Kidney (tissue), 14 donors: ENCODE measurements around the gene OSBPL9. TPM values are rescaled to one million over a fixed set of nuclear protein-coding genes. Genes with fewer than 3 reads are reported as not detected.

Source experiments
- DNase-seq, 5 donors: peaks; one replicate each; pipeline ENCODE4 v3.0.0-alpha.2; 2013 to 2020
- FAIRE-seq: peaks from 2 replicates; lab custom pipeline; 2012; peaks lifted over from hg19 to GRCh38; lab: Jason Lieb, UNC
- H3K27ac ChIP-seq, 2 donors: one replicate each; pipeline ENCODE4 v1.7.0; 2013; ENCODE audit warnings: low read depth in 2 of 2, low read length in 2 of 2, inconsistent platforms in 1 of 2
- H3K27me3 ChIP-seq: one replicate; pipeline ENCODE4 v1.7.1; 2013; ENCODE audit warnings: low read length, inconsistent platforms; ENCODE audit not compliant: control insufficient read depth, insufficient read depth
- H3K36me3 ChIP-seq, 3 donors: one replicate each; pipeline versions ENCODE4 v1.7.0 to v1.7.1; 2013; ENCODE audit warnings: low read length in 3 of 3, control low read depth in 1 of 3, inconsistent platforms in 1 of 3; ENCODE audit not compliant: insufficient read depth in 3 of 3, control insufficient read depth in 2 of 3
- H3K4me1 ChIP-seq, 3 donors: one replicate each; pipeline versions ENCODE4 v1.7.0 to v1.7.1; 2013; ENCODE audit warnings: low read length in 3 of 3, inconsistent platforms in 1 of 3, low read depth in 1 of 3; ENCODE audit not compliant: control insufficient read depth in 2 of 3, insufficient read depth in 2 of 3
- H3K4me3 ChIP-seq, 3 donors: one replicate each; pipeline versions ENCODE4 v1.7.0 to v1.8.1; 2013; ENCODE audit warnings: low read length in 3 of 3, control low read depth in 1 of 3, inconsistent platforms in 1 of 3
- H3K9ac ChIP-seq, 3 donors: one replicate each; pipeline versions ENCODE4 v1.7.0 to v1.7.1; 2013; ENCODE audit warnings: low read length in 3 of 3, control low read depth in 1 of 3, inconsistent platforms in 1 of 3
- H3K9me3 ChIP-seq, 3 donors: one replicate each; pipeline versions ENCODE4 v1.7.0 to v1.7.1; 2013; ENCODE audit warnings: low read length in 3 of 3, control low read depth in 1 of 3, inconsistent platforms in 1 of 3; ENCODE audit not compliant: control insufficient read depth in 2 of 3, insufficient read depth in 1 of 3
- CTCF ChIP-seq: IDR thresholded peaks from 3 replicates; pipeline ENCODE4 v1.5.1; 2012; ENCODE audit warnings: mild to moderate bottlenecking, moderate library complexity, borderline replicate concordance; ENCODE audit not compliant: insufficient read depth; ENCODE audit errors: extremely low read depth
- intact Hi-C: fragments of 100-400 bp; cut with DNase I; formaldehyde crosslinking; loops from one replicate; pipeline ENCODE4 v1.11.1; 2022
- polyA plus RNA-seq: library from polyadenylated mRNA; stranded (reverse); fragments of 350-450 nt; fragmentation: Illumina TruSeq; extraction: RNeasy Lipid Tissue Mini Kit (QIAGEN cat#74804); gene quantifications from one replicate; pipeline ENCODE4 v1.2.3, GENCODE V29; 2014; ENCODE audit warnings: low read depth, low replicate concordance; ENCODE audit not compliant: insufficient read depth
- total RNA-seq: library from RNA; stranded (reverse); fragmentation: NEBNext Ultra II Directional; extraction: Animal tissue kit (Norgen Biotek cat#: 25700); gene quantifications from one replicate; pipeline ENCODE4 v1.2.1, GENCODE V29; 2021
- donor health status: control.
- donor health status: control.
- donor health status: control.
- donor health status: control.
- donor health status: control.
- donor health status: DM: yes; HTN: yes; CAD: no.
- donor health status: Normal renal cell carcinoma (clear cell type).

OSBPL9 gene
- total and polyA plus RNA-seq, 2 donors from 2014 or later, result 73.2 to 76.6 TPM

- DNase-seq, result no peak
- Histone ChIP-seq H3K9ac (no peak overlapping the region), H3K9me3 (no peaks in the 10 kb centered on the region), H3K4me1 (peaks cover 0 to 25% (median 15%) of the 10 kb centered on the region in 3 donors), H3K27me3 (no peaks in the 10 kb centered on the region), H3K4me3 (no peak overlapping the region), H3K27ac (no peak overlapping the region), H3K36me3 (no peaks in the 10 kb centered on the region)
- intact Hi-C loops, result no loop called here
- no peak for TF ChIP-seq CTCF
- no peak for FAIRE-seq
Observed at GRCh38 chr1:51663721-51664120, 46.8 kb downstream of the OSBPL9 start.

- no peaks in the 10 kb centered on the region for H3K36me3 ChIP-seq
- peaks cover 0 to 32% (median 20%) of the 10 kb centered on the region in 3 donors for H3K4me1 ChIP-seq
- no peak for TF ChIP-seq CTCF
- DNase-seq (no peak), FAIRE-seq (no peak)
- no peaks in the 10 kb centered on the region for H3K9me3 ChIP-seq
- no peak overlapping the region for H3K9ac ChIP-seq
- intact Hi-C loops, result no loop called here
- H3K27ac ChIP-seq, result no peak overlapping the region
- H3K27me3 ChIP-seq, result no peaks in the 10 kb centered on the region
- H3K4me3 ChIP-seq, result no peak overlapping the region
Observed at GRCh38 chr1:51664421-51665240, 47.7 kb downstream of the OSBPL9 start.

- H3K4me3 ChIP-seq, result no peak overlapping the region
- no peaks in the 10 kb centered on the region for H3K9me3 ChIP-seq
- DNase-seq (no peak), FAIRE-seq (no peak)
- no peak overlapping the region for H3K27ac ChIP-seq
- no peak overlapping the region for H3K9ac ChIP-seq
- no peak for TF ChIP-seq CTCF
- H3K27me3 ChIP-seq, result no peaks in the 10 kb centered on the region
- no peaks in the 10 kb centered on the region for H3K36me3 ChIP-seq
- peaks cover 0 to 22% (median 16%) of the 10 kb centered on the region in 3 donors for H3K4me1 ChIP-seq
- intact Hi-C loops, result no loop called here
Observed at GRCh38 chr1:51666478-51666877, 49.6 kb downstream of the OSBPL9 start.

- Histone ChIP-seq H3K27ac (no peak overlapping the region), H3K9ac (no peak overlapping the region), H3K4me1 (peaks cover 0 to 22% (median 16%) of the 10 kb centered on the region in 3 donors), H3K27me3 (no peaks in the 10 kb centered on the region), H3K36me3 (no peaks in the 10 kb centered on the region), H3K4me3 (no peak overlapping the region), H3K9me3 (no peaks in the 10 kb centered on the region)
- FAIRE-seq (no peak), DNase-seq (peak in 1 of 5 donors; percentile 23)
- no peak for TF ChIP-seq CTCF
- intact Hi-C loops, result no loop called here
Observed at GRCh38 chr1:51667561-51667960, 50.7 kb downstream of the OSBPL9 start.
